Retinal pigment epithelial cell (primary cell): ENCODE data around the gene ANKMY1.

Source experiments
- DNase-seq: peaks from one replicate; pipeline ENCODE4 v3.0.0-alpha.2; 2010; ENCODE audit warnings: low read depth
- H3K4me3 ChIP-seq: 2 replicates; pipeline ENCODE4 v1.5.1; 2011; ENCODE audit warnings: mild to moderate bottlenecking, low read length, control low read depth, moderate library complexity
- CTCF ChIP-seq: conservative IDR thresholded peaks from 2 replicates; pipeline ENCODE4 v1.5.1; 2011; ENCODE audit warnings: low read depth, low read length, control low read depth, inconsistent platforms

The ANKMY1 gene

GRCh38 chr2:240467659-240468302, 90.0 kb downstream of the ANKMY1 start:
- TF ChIP-seq CTCF = no peak
- DNase-seq = no peak
- no peak overlapping the region for H3K4me3 ChIP-seq

- DNase-seq = no peak
- no peak for TF ChIP-seq CTCF
- no peak overlapping the region for H3K4me3 ChIP-seq
These were observed 90.6 kb downstream of the ANKMY1 start for GRCh38 chr2:240467149-240467642.

GRCh38 chr2:240466579-240467148, 91.1 kb downstream of the ANKMY1 start:
- DNase-seq = no peak
- no peak for TF ChIP-seq CTCF

GRCh38 chr2:240465765-240466578, 91.8 kb downstream of the ANKMY1 start:
- DNase-seq = no peak
- no peak overlapping the region for H3K4me3 ChIP-seq
- TF ChIP-seq CTCF = no peak

More at GRCh38 chr2:240466579-240467148, 91.1 kb downstream of the ANKMY1 start:
- H3K4me3 ChIP-seq = no peak overlapping the region

- H3K4me3 ChIP-seq = no peak overlapping the region
- no peak for DNase-seq
- TF ChIP-seq CTCF = no peak
These were observed 92.5 kb downstream of the ANKMY1 start for GRCh38 chr2:240465268-240465764.

GRCh38 chr2:240464514-240465241, 93.1 kb downstream of the ANKMY1 start:
- DNase-seq = no peak

More at GRCh38 chr2:240464514-240465241, 93.1 kb downstream of the ANKMY1 start:
- no peak for TF ChIP-seq CTCF
- H3K4me3 ChIP-seq = no peak overlapping the region
